HEK293 (cell line): ENCODE data around the gene FHIT.

Experiments
- CTCF ChIA-PET: fragments of 350-600 bp; formaldehyde crosslinking; extraction: SDS; loops from one replicate; lab custom pipeline; 2021; ENCODE audit warnings: antibody characterized with exemption; lab: Yijun Ruan, JAX
- POLR2A ChIA-PET: fragments of 300-600 bp; formaldehyde crosslinking; extraction: SDS; loops from one replicate; lab custom pipeline; 2020; ENCODE audit warnings: antibody characterized with exemption, inconsistent platforms; lab: Yijun Ruan, JAX
- H3K27ac ChIP-seq: fragments of 200-500 bp; sonication (Bioruptor generic); 2 replicates; pipeline ENCODE4 v1.5.1; 2014; ENCODE audit warnings: low read depth, low read length, control low read depth, inconsistent platforms; ENCODE audit errors: extremely low read depth
- H3K36me3 ChIP-seq, 2 experiments: fragments of 200-500 bp in 1 of 2; sonication (Bioruptor generic) in 1 of 2; 1 replicate in 1 of 2; 2 replicates in 1 of 2; pipeline ENCODE4 v1.5.1; 2014 to 2017; ENCODE audit warnings: inconsistent platforms in 2 of 2, low read length in 2 of 2; ENCODE audit not compliant: control insufficient read depth in 2 of 2, insufficient read depth in 1 of 2
- H3K4me1 ChIP-seq: fragments of 200-500 bp; sonication (Bioruptor generic); 2 replicates; pipeline ENCODE4 v1.5.1; 2014; ENCODE audit warnings: mild to moderate bottlenecking, low read length, inconsistent platforms; ENCODE audit not compliant: control insufficient read depth, insufficient read depth
- H3K4me3 ChIP-seq: 2 replicates; pipeline ENCODE4 v1.5.1; 2011; ENCODE audit warnings: low read depth, mild to moderate bottlenecking, control low read depth, low read length, moderate library complexity
- H3K9me3 ChIP-seq: fragments of 200-500 bp; sonication (Bioruptor generic); 2 replicates; pipeline ENCODE4 v1.5.1; 2014; ENCODE audit warnings: low read depth, low read length, inconsistent platforms; ENCODE audit not compliant: control insufficient read depth, insufficient read depth
- EGR2 ChIP-seq: fragments of 450-650 bp; formaldehyde crosslinking; IDR thresholded peaks from 2 replicates; pipeline ENCODE4 v1.5.1; 2016; ENCODE audit warnings: low read depth, missing biosample characterization, missing genetic modification characterization
- KLF7 ChIP-seq: fragments of 450-650 bp; formaldehyde crosslinking; IDR thresholded peaks from 2 replicates; pipeline ENCODE4 v1.5.1; 2016; ENCODE audit warnings: missing biosample characterization, missing genetic modification characterization, borderline replicate concordance
- OVOL3 ChIP-seq: fragments of 450-650 bp; formaldehyde crosslinking; IDR thresholded peaks from 2 replicates; pipeline ENCODE4 v1.5.1; 2016; ENCODE audit warnings: missing biosample characterization, missing genetic modification characterization
- PBX3 ChIP-seq: sonication (generic); formaldehyde crosslinking; IDR thresholded peaks from 2 replicates; pipeline ENCODE4 v1.8.1; 2022; ENCODE audit warnings: mild to moderate bottlenecking, moderate library complexity, missing genetic modification reagents
- SCRT2 ChIP-seq: fragments of 450-650 bp; formaldehyde crosslinking; IDR thresholded peaks from 2 replicates; pipeline ENCODE4 v1.5.1; 2016; ENCODE audit warnings: missing biosample characterization, missing genetic modification characterization
- YY1 ChIP-seq: fragments of 450-650 bp; formaldehyde crosslinking; IDR thresholded peaks from 2 replicates; pipeline ENCODE4 v1.5.1; 2018; ENCODE audit warnings: missing biosample characterization, missing genetic modification characterization
- ZBTB1 ChIP-seq: fragments of 450-650 bp; formaldehyde crosslinking; IDR thresholded peaks from 2 replicates; pipeline ENCODE4 v1.5.1; 2016; ENCODE audit warnings: missing biosample characterization, missing genetic modification characterization
- ZNF112 ChIP-seq: fragments of 450-650 bp; formaldehyde crosslinking; IDR thresholded peaks from 2 replicates; pipeline ENCODE4 v1.5.0; 2017; ENCODE audit warnings: missing biosample characterization, missing genetic modification characterization
- ZNF423 ChIP-seq: fragments of 450-650 bp; formaldehyde crosslinking; IDR thresholded peaks from 2 replicates; pipeline ENCODE4 v1.5.1; 2016; ENCODE audit warnings: missing biosample characterization, missing genetic modification characterization
- ZNF426 ChIP-seq: fragments of 450-650 bp; formaldehyde crosslinking; IDR thresholded peaks from 2 replicates; pipeline ENCODE4 v1.5.1; 2017; ENCODE audit warnings: missing biosample characterization, missing genetic modification characterization, mild to moderate bottlenecking, inconsistent platforms, moderate library complexity
- ZNF521 ChIP-seq: fragments of 450-650 bp; formaldehyde crosslinking; IDR thresholded peaks from 2 replicates; pipeline ENCODE4 v1.5.1; 2017; ENCODE audit warnings: missing biosample characterization, mild to moderate bottlenecking, missing genetic modification characterization
- ZNF558 ChIP-seq: fragments of 450-650 bp; formaldehyde crosslinking; IDR thresholded peaks from 2 replicates; pipeline ENCODE4 v1.5.1; 2016; ENCODE audit warnings: missing biosample characterization, missing genetic modification characterization
- ZNF677 ChIP-seq: fragments of 450-650 bp; IDR thresholded peaks from 2 replicates; pipeline ENCODE4 v1.5.0; 2018; ENCODE audit warnings: missing biosample characterization, mild to moderate bottlenecking, missing genetic modification characterization, moderate library complexity
- ZNF707 ChIP-seq: fragments of 450-650 bp; formaldehyde crosslinking; IDR thresholded peaks from 2 replicates; pipeline ENCODE4 v1.5.1; 2016; ENCODE audit warnings: missing biosample characterization, missing genetic modification characterization
- TF ChIP-seq, protein P1 (sequence below): fragments of 450-650 bp; formaldehyde crosslinking; IDR thresholded peaks from 2 replicates; pipeline ENCODE4 v1.5.1; 2017; ENCODE audit warnings: missing biosample characterization, missing genetic modification characterization
- TF ChIP-seq, protein P2 (sequence below): fragments of 450-650 bp; formaldehyde crosslinking; IDR thresholded peaks from 2 replicates; pipeline ENCODE4 v1.5.1; 2016; ENCODE audit warnings: missing biosample characterization, missing genetic modification characterization
- TF ChIP-seq, protein P3 (sequence below): fragments of 450-650 bp; formaldehyde crosslinking; IDR thresholded peaks from 2 replicates; pipeline ENCODE4 v1.5.1; 2016; ENCODE audit warnings: missing biosample characterization, missing genetic modification characterization, borderline replicate concordance
- TF ChIP-seq, protein P4 (sequence below): fragments of 450-650 bp; formaldehyde crosslinking; IDR thresholded peaks from 2 replicates; pipeline ENCODE4 v1.5.1; 2016; ENCODE audit warnings: missing biosample characterization, missing genetic modification characterization

FHIT gene

GRCh38 chr3:60770532-60770931, 480.7 kb downstream of the FHIT start (continued):
- TF ChIP-seq ZNF426 (tag by site-specific recombination) (no peak), ZNF707 (tag by site-specific recombination) (no peak)

- Histone ChIP-seq H3K9me3 (no peaks in the 10 kb centered on the region), H3K4me3 (no peak overlapping the region), H3K36me3 (no peaks in the 10 kb centered on the region), H3K27ac (no peak overlapping the region)
- POLR2A ChIA-PET: no interaction called here
- CTCF ChIA-PET: no interaction called here
- no peak for TF ChIP-seq ZNF558
- no peak for TF ChIP-seq ZNF521 (tag by site-specific recombination)
- TF ChIP-seq PBX3 (CRISPR knock-in tag): no peak
- no peak for TF ChIP-seq ZNF112
- no peak for TF ChIP-seq EGR2 (tag by site-specific recombination)
- TF ChIP-seq ZNF423 (tag by site-specific recombination): no peak
- no peak for TF ChIP-seq SCRT2
- TF ChIP-seq OVOL3 (tag by site-specific recombination): no peak
- TF ChIP-seq, protein P1, sequence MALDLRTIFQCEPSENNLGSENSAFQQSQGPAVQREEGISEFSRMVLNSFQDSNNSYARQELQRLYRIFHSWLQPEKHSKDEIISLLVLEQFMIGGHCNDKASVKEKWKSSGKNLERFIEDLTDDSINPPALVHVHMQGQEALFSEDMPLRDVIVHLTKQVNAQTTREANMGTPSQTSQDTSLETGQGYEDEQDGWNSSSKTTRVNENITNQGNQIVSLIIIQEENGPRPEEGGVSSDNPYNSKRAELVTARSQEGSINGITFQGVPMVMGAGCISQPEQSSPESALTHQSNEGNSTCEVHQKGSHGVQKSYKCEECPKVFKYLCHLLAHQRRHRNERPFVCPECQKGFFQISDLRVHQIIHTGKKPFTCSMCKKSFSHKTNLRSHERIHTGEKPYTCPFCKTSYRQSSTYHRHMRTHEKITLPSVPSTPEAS (tag by site-specific recombination): no peak
- TF ChIP-seq KLF7 (tag by site-specific recombination): no peak
- TF ChIP-seq, protein P2, sequence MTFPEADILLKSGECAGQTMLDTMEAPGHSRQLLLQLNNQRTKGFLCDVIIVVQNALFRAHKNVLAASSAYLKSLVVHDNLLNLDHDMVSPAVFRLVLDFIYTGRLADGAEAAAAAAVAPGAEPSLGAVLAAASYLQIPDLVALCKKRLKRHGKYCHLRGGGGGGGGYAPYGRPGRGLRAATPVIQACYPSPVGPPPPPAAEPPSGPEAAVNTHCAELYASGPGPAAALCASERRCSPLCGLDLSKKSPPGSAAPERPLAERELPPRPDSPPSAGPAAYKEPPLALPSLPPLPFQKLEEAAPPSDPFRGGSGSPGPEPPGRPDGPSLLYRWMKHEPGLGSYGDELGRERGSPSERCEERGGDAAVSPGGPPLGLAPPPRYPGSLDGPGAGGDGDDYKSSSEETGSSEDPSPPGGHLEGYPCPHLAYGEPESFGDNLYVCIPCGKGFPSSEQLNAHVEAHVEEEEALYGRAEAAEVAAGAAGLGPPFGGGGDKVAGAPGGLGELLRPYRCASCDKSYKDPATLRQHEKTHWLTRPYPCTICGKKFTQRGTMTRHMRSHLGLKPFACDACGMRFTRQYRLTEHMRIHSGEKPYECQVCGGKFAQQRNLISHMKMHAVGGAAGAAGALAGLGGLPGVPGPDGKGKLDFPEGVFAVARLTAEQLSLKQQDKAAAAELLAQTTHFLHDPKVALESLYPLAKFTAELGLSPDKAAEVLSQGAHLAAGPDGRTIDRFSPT (tag by site-specific recombination): no peak
- no peak for TF ChIP-seq YY1 (tag by site-specific recombination)
- TF ChIP-seq, protein P3, sequence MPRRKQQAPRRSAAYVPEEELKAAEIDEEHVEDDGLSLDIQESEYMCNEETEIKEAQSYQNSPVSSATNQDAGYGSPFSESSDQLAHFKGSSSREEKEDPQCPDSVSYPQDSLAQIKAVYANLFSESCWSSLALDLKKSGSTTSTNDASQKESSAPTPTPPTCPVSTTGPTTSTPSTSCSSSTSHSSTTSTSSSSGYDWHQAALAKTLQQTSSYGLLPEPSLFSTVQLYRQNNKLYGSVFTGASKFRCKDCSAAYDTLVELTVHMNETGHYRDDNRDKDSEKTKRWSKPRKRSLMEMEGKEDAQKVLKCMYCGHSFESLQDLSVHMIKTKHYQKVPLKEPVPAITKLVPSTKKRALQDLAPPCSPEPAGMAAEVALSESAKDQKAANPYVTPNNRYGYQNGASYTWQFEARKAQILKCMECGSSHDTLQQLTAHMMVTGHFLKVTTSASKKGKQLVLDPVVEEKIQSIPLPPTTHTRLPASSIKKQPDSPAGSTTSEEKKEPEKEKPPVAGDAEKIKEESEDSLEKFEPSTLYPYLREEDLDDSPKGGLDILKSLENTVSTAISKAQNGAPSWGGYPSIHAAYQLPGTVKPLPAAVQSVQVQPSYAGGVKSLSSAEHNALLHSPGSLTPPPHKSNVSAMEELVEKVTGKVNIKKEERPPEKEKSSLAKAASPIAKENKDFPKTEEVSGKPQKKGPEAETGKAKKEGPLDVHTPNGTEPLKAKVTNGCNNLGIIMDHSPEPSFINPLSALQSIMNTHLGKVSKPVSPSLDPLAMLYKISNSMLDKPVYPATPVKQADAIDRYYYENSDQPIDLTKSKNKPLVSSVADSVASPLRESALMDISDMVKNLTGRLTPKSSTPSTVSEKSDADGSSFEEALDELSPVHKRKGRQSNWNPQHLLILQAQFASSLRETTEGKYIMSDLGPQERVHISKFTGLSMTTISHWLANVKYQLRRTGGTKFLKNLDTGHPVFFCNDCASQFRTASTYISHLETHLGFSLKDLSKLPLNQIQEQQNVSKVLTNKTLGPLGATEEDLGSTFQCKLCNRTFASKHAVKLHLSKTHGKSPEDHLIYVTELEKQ: no peak
- TF ChIP-seq ZNF677 (tag by site-specific recombination): no peak
- TF ChIP-seq, protein P4, sequence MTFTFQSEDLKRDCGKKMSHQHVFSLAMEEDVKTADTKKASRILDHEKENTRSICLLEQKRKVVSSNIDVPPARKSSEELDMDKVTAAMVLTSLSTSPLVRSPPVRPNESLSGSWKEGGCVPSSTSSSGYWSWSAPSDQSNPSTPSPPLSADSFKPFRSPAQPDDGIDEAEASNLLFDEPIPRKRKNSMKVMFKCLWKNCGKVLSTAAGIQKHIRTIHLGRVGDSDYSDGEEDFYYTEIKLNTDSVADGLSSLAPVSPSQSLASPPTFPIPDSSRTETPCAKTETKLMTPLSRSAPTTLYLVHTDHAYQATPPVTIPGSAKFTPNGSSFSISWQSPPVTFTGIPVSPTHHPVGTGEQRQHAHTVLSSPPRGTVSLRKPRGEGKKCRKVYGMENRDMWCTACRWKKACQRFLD (tag by site-specific recombination): no peak
- no peak for TF ChIP-seq ZBTB1 (tag by site-specific recombination)
- TF ChIP-seq, all 188 proteins: peak for 0
- H3K4me1 ChIP-seq: no peaks in the 10 kb centered on the region
Measured at GRCh38 chr3:60767536-60767935, 483.7 kb downstream of the FHIT start.
